Erythroblast (primary cell): Measurements from ENCODE around the gene HNMT.

ENCODE experiments used
- GATA1 ChIP-seq: IDR thresholded peaks from 2 replicates; pipeline ENCODE4 v1.6.1; 2011; ENCODE audit warnings: low read depth, mild to moderate bottlenecking, control low read depth, low read length, moderate library complexity
- POLR2A ChIP-seq: IDR thresholded peaks from 2 replicates; pipeline ENCODE4 v1.6.1; 2011; ENCODE audit warnings: mild to moderate bottlenecking, low read length

DNA sequence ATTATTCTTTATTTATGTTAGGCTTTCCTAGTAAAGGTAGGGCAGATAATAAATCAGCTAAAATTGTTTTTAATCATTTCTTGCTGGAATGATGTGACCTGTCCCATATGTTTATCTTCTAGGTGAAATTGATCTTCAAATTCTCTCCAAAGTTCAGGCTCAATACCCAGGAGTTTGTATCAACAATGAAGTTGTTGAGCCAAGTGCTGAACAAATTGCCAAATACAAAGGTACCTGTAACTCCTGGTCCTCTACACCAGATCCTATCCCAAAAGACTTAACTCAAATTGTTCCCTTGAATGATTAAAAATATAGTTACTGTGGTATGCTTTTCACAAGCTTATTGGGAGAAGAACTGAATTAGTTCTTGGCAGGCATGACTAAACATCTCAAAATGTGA is 36.5 kb downstream of the HNMT start:
- no peak for TF ChIP-seq POLR2A
- TF ChIP-seq GATA1: no peak
